HG03571 (cell line): ENCODE measurements around the gene AIFM3.
"Not testable (repeated sequence)": the region's sequence is repeated elsewhere in the genome, so short reads cannot be mapped to it uniquely, and the experiment has no call there.

Source experiments
- ATAC-seq: cut with Tn5 transposase; IDR thresholded peaks from one replicate; pipeline ENCODE4 v1.9.1; 2021; ENCODE audit not compliant: unreplicated experiment

AIFM3 gene

DNA sequence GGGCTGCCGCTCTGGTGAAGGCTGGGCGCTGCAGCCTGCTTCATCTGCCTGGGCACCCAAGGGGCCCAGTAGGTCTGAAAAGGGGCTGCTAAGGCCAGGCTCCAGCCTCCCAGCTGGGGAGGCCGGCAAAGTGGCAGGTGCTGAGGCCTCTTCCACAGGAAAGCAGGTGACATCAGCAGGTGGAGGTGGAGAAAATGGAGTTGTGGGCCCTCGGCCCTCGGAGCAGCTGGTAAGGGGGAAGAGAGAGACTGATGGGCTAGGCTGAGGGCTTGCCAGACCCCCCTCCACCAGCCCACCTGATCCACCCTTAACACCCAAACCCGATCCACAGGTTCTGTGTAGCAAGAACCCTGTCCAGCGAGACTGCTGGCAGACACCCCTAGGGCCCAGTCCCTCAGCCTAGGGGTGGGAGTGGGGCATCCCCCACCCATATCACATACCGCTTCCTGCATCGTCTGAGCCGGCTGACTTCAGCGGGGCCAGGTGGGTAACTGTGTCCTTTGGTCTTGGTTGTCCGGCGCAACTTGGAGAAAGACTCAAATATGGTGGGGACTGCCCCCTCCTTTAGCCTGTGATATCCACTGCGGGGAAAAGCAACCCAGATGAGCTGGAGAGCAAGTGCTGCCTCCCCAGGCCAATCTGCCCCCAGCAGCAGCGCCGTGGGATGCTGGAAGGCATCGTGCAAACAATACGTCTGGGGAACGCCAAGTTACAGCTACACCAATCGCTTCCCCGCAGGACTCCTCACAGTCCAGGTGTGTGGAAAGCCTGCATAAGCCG is 33.3 kb downstream of the AIFM3 start:
- ATAC-seq: no peak

DNA sequence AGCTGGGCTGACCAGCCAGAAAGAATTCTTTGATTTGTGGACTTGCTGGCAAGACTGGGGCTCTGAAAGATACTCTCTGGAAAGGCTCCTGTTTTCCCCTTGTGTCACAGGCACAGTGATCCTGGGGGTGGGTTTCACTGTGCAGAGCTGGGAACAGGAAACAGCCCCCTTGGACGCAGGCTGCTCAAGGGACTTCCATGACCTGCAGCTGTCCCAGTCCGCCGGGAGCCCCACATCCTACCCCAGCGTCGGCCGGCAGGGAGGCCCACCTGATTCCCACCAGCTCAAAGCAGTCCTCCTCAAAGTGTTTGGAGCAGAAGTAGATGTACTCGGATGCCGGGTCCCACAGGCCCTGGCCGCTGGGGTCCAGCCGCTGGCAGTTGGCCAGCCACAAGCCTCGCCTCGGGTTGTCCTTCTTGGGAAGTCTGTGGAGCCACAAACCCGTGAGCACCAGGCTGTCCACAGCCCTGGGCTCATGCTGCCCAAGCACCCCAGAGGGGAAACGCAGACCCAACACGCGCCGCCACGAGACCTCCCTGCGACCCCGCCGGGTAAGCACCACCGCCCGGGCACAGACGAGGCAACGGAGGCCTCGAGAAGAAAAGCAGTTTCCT is 34.0 kb downstream of the AIFM3 start:
- ATAC-seq: peak; percentile 4

DNA sequence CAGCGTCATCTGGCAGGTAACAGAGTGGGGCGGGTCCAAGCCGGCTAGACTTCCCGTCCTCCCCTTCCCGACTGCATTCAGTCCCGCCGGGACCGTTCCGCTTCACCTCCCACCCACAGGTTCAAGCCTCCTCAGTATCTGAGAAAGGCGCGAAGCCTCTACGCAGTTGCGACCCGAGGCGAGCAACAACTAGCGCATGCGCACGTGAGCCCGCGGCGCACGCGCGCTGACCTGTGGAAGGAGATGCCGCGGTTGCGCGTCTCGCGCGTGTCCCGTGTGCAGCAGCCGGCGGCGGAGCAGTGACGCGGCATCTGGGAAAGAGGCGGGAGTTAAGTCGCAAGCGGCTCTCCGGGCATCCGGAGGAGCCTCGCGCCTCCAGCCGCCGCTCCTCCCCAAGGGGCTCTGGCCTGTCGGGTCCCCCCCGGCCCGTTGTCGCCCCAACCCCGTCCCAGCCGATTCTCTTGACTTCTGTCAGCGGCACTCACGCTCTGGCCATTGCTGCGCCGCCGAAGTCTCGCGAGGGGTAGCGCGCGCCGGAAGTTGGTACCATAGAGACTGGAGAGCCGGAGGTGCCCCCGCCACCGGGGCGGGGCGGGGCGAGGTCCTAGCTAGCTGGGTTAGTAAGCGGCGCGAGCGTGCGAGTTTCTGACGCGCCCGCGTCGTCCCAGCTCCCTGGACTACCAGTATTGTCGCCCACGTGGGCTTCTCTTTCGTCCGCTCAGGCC is 34.7 kb downstream of the AIFM3 start, which contains the start of gene THAP7:
Gene THAP7, minus strand, starts transcription at position 518 of the 725 bp plus-strand sequence. Its CDS starts 207 bp downstream, at position 311.
- peak; percentile 87 for ATAC-seq

- ATAC-seq: no peak
These were observed 36.7 kb downstream of the AIFM3 start for GRCh38 chr22:21003782-21004181.

DNA sequence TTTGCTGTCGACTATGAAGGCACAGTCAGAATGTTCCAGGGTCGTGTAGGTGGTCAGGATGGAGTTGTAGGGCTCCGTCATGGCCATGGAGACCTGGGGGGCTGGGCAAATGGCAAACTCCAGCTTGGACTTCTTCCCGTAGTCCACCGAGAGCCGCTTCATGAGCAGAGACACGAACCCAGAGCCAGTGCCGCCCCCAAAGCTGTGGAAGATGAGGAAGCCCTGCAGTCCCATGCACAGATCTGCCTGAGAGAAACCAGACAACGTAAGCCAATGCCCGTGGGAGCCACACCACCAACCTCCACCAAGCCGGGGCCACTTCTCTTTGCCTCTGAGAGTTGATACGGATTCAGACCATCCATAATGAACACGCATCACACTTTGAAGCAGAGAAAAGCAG is 42.2 kb downstream of the AIFM3 start:
- ATAC-seq: not testable (repeated sequence)

DNA sequence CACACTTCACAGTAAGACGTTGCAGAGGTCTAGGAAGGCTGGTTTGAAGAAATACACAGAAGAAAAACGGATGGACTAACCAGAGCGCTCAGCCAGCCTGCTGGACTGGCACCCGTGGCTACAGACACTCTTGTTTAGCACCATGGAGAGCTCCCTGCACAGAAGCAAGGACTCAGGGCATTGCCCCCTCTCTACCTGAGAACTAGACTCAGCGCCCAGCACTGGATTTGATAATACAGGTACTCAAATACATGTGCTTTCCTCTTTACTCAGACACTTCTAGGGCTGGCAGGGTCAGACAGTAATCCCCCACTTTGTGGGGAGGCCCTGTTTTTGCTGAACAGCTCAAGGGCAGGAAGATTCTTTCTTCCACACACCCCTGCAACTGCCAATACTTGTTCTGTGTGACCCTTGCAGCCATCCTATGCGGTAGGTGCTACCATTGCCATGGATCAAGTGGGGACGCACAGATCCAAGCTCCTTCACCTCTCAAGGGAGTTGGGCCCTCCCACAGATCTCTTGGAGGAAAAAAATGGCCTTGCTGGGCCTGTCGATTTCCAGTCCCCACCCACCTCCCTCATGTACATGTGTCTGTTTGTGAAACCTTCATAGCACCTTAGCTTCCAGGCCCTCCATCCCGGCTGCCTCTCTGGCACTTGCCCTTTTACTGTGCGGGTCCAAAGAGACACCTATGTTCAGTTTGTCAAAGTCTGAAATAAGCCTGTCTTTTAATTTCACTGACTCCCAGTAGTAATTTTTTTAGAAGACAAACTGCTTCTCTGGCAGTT is 42.8 kb downstream of the AIFM3 start:
- ATAC-seq: no peak

- ATAC-seq: no peak
These were observed 43.5 kb downstream of the AIFM3 start for GRCh38 chr22:21010426-21011113.

DNA sequence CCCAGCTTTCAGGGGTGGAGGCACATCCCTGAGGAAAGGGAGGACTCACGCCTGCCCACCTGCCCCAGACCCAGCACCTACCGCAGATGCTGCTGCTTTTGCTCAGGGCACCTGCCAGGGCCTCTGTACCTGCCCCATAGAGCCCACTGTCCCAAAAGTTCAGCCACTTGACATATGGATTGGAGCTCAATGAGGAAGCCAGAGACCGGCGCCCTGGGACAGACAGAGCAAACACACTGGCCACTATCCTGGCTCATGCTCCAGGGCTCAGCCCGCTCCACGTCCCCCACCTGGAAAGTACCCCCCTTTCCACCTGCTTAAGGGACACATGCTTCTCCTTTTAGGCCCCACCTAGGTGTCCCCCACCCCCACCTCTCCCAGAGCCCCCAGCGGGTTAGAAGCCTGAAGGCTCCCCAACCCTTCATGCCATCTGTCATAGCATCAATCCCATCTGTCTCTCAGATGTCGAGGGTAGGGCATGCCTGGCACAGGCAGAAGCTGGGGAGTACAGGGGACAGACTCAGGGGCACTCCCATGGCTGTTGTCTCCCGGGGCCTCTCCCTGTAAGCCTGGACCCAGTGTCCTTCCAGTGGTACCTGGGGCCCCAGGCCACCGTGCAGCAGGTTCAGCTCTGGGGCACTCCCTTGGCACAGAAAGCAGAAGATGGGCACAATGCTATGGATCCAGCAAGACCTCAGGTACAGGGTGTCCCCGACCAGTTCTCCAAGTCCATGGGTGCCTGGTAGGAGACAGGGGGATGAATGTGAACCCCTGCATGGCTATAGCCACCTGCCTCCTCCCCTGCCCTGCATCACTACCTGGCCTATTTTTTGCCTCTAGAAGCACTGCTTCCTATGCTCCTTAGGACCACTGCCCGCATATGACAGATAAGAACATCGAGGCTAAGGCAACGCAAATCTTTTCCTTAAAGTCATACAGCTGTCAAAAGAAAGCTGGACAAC is 45.7 kb downstream of the AIFM3 start:
- ATAC-seq: no peak

DNA sequence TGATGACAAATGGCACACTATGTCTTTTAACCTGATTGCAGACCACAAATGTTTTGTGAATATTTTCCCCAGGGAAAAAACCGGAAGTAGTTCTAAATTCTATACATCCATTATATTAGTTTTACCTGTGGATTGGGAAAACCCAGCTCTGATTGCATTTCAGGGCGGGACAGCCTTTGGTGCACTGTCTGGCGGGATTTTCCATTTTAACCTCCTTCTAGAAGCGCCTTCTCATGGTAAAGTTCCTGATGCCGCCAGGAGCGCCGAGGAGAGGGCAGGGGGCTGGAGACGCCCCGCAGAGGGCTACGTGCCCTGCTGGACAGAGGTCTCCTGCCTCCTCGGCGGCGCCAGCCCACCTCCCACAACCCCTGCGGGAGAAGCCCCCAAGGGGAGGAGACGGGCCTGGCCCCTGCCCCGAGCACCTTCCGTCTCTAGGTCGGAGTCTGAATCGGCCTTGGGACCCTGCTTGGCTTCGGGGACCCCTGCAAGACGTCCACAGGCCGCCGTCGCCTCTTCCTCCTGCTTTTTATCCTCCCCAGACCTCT is 46.7 kb downstream of the AIFM3 start:
- ATAC-seq: no peak

DNA sequence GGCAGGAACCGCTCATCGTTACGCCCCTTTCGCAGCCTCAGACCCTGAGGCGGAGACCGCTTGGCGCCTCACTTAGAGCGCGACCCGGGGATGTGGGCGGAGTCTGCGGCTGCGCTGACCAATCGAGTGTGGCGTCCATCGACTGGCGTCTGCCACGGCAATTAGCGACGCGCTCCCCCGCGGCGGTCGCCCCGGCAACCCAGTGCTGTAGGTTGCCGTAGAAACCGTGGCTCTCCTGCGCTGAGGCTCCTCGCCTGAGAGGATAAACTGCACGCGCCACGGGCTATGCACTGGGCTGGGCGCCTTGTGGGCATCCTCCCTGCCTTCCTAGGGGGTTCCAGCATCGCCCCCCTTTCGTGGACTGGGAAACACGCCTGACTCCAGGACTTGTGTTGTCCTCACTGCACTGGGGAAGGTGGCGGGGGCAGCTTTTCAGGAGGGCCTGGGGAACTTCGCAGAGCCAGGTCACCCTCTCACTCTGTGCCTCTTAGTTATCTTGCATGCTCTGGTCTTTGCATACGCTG is 47.2 kb downstream of the AIFM3 start:
- peak; percentile 81 for ATAC-seq

- no peak for ATAC-seq
These were observed 47.8 kb downstream of the AIFM3 start, which contains the start of gene P2RX6 for GRCh38 chr22:21014726-21015465. Gene P2RX6, plus strand, starts transcription at chr22:21015165. Its CDS starts 10 bp downstream, at chr22:21015175.

DNA sequence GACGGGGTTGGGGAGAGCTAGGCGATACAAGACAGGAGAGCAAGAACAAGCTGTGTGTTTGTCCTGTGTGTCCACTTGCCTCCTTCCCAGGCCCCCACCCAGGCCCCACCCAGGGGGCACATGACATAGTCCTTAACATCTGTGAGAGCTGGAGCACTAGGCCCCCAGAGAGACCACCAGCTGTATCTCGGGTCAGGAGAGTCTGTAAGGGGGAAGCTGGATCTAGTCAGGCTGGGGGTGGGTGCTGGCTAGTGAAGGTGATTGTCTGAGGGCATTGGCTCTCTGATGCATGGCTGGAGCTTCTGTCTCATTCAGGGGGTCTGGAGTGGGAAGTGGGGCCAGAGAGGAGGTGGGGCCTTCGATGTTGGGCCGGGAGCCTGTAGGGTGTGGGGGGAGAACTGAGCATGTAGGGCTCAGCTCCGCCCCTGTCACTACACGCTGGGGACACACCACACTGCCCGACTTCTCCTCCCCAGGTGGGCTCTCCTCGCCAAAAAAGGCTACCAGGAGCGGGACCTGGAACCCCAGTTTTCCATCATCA is 48.5 kb downstream of the AIFM3 start:
- no peak for ATAC-seq

GRCh38 chr22:21016644-21017420 is 49.8 kb downstream of the AIFM3 start:
- no peak for ATAC-seq

GRCh38 chr22:21018314-21018713 is 51.3 kb downstream of the AIFM3 start:
- no peak for ATAC-seq

DNA sequence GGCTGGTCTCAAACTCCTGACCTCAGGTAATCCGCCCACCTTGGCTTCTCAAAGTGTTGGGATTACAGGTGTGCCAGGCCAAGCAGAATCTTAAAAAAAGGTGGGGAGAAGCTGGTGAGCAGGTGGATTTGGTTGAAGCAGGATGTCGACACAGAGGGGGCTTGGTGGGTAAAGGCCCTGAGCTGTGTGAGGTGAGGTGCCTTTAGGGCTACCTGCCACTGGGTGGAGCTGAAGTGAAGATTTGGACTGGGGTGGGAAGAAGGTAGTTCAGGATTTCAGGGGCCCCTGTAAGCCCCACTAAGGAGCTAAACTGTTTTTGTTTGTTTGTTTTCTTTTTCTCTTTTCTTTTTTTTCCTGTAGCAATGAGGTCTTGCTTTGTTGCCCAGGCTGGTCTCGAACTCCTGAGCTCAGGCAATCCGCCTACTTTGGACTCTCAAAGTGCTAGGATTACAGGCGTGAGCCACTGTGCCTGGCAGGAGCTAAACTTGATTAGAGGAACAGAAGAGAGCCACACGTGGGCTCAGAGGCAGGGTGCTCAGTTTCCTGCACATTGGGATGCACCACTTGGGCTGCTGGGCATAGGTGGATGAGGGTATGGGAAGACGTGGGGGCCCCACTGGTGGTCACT is 53.9 kb downstream of the AIFM3 start:
- no peak for ATAC-seq

GRCh38 chr22:21022507-21022906 is 55.5 kb downstream of the AIFM3 start:
- no peak for ATAC-seq
